ENCODE measurements around the gene PLIN3.
"Not testable (repeated sequence)": the region's sequence is repeated elsewhere in the genome, so short reads cannot be mapped to it uniquely, and the experiment has no call there.

Gene PLIN3

DNA sequence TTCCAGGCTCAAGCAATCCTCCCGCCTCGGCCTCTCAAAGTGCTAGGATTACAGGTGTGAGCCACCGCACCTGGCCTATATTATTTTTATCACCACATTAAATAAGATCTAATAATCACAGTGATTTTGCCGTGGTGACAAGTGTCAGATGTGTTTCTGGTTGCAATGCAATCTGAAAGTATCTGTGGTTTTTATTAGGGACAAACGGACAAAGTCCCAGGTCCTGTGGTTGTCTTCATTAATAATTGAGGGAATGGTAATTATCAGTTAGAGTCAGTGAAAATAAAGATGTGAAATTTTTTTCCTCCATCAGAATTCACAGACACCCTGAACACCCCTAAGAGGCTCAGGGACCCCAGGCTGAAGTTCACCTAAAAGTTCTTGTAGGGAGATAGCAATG is 34.7 kb downstream of the PLIN3 start:
- Histone ChIP-seq H3K4me3 (ENCODE audit: low read depth, low read length) (no peak overlapping the region), H3K4me1 (ENCODE audit: control insufficient read depth, insufficient read depth, low read length) (no peaks in the 10 kb centered on the region), H3K9me3 (ENCODE audit: control insufficient read depth, insufficient read depth, low read length) (no peaks in the 10 kb centered on the region), H3K27me3 (ENCODE audit: control insufficient read depth, insufficient read depth, low read length) (peaks cover 12% of the 10 kb centered on the region), H3K36me3 (ENCODE audit: control insufficient read depth, insufficient read depth, low read length) (no peaks in the 10 kb centered on the region), H3K9ac (ENCODE audit: low read depth, low read length) (no peak overlapping the region)

DNA sequence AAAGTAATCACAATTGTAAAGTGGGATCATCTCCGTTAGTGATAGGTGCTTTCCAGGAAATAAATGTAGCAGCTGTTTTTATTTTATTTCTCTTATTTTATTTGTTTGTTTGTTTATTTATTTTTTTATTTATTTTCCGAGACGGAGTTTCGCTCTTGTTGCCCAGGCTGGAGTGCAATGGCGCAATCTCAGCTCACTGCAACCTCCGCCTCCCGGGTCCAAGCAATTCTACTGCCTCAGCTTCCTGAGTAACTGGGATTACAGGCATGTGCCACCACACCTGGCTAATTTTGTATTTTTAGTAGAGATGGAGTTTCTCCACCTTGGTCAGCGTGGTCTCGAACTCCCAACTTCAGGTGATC is 35.5 kb downstream of the PLIN3 start:
- not testable (repeated sequence) for H3K9me3 ChIP-seq (ENCODE audit: control insufficient read depth, insufficient read depth, low read length); H3K9ac ChIP-seq (ENCODE audit: low read depth, low read length); H3K4me1 ChIP-seq (ENCODE audit: control insufficient read depth, insufficient read depth, low read length); H3K36me3 ChIP-seq (ENCODE audit: control insufficient read depth, insufficient read depth, low read length)
- Histone ChIP-seq H3K27me3 (ENCODE audit: control insufficient read depth, insufficient read depth, low read length) (peaks cover 12% of the 10 kb centered on the region), H3K4me3 (ENCODE audit: low read depth, low read length) (peak overlapping the region; percentile 65)

DNA sequence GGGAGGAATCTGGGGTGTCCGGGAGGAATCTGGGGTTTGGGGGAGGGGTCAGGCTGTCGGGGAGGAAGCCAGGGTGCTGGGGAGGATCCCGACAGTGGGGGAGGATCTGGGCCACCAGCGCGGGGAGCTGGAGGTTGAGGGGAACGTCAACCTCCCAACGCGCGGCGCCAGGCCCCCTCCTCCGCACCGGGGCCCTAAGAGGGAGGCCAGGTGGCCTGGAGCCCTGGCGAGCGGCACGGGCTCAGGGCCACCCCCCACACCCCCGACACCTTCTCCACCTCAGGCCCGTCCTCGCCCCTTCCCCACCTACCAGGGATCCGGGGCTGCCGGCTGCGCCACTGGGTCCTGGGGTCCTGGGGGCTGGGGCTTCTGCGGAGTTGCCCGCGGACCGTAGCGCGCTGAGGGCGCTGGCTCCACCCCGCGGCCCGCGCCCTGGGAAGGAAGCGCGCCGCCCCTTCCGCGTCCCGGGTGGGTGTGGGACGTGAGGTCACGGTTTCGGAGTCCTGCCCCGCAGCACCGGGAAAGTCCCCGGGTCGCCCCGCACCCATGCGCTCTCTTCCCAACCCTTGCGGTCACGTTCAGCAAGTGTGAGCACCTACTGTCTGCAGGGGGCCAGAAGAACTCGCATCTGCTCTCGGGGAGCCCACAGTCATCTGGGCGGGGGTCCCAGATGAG is 36.0 kb downstream of the PLIN3 start, which contains the start of gene TICAM1:
Gene TICAM1 (minus strand): TSS at position 409 of the 675 bp plus-strand sequence. CDS start 13,335 bp downstream, outside the sequence.
- Histone ChIP-seq H3K9ac (ENCODE audit: low read depth, low read length) (peak within 1 kb of the TSS; percentile 54), H3K27me3 (ENCODE audit: control insufficient read depth, insufficient read depth, low read length) (peaks cover 12% of the 10 kb centered on the region), H3K4me1 (ENCODE audit: control insufficient read depth, insufficient read depth, low read length) (no peaks in the 10 kb centered on the region), H3K4me3 (ENCODE audit: low read depth, low read length) (peak within 1 kb of the TSS; percentile 65), H3K9me3 (ENCODE audit: control insufficient read depth, insufficient read depth, low read length) (no peaks in the 10 kb centered on the region), H3K36me3 (ENCODE audit: control insufficient read depth, insufficient read depth, low read length) (no peaks in the 10 kb centered on the region)

- Histone ChIP-seq H3K4me1 (ENCODE audit: control insufficient read depth, insufficient read depth, low read length) (no peaks in the 10 kb centered on the region), H3K9ac (ENCODE audit: low read depth, low read length) (no peak overlapping the region), H3K4me3 (ENCODE audit: low read depth, low read length) (peak overlapping the region; percentile 65), H3K36me3 (ENCODE audit: control insufficient read depth, insufficient read depth, low read length) (no peaks in the 10 kb centered on the region), H3K9me3 (ENCODE audit: control insufficient read depth, insufficient read depth, low read length) (no peaks in the 10 kb centered on the region), H3K27me3 (ENCODE audit: control insufficient read depth, insufficient read depth, low read length) (peaks cover 12% of the 10 kb centered on the region)
These were observed 36.6 kb downstream of the PLIN3 start for GRCh38 chr19:4830768-4831265.

- Histone ChIP-seq H3K4me1 (ENCODE audit: control insufficient read depth, insufficient read depth, low read length) (no peaks in the 10 kb centered on the region), H3K36me3 (ENCODE audit: control insufficient read depth, insufficient read depth, low read length) (no peaks in the 10 kb centered on the region), H3K4me3 (ENCODE audit: low read depth, low read length) (no peak overlapping the region), H3K9me3 (ENCODE audit: control insufficient read depth, insufficient read depth, low read length) (no peaks in the 10 kb centered on the region), H3K9ac (ENCODE audit: low read depth, low read length) (no peak overlapping the region), H3K27me3 (ENCODE audit: control insufficient read depth, insufficient read depth, low read length) (peaks cover 12% of the 10 kb centered on the region)
These were observed 37.1 kb downstream of the PLIN3 start for GRCh38 chr19:4830332-4830731.

DNA sequence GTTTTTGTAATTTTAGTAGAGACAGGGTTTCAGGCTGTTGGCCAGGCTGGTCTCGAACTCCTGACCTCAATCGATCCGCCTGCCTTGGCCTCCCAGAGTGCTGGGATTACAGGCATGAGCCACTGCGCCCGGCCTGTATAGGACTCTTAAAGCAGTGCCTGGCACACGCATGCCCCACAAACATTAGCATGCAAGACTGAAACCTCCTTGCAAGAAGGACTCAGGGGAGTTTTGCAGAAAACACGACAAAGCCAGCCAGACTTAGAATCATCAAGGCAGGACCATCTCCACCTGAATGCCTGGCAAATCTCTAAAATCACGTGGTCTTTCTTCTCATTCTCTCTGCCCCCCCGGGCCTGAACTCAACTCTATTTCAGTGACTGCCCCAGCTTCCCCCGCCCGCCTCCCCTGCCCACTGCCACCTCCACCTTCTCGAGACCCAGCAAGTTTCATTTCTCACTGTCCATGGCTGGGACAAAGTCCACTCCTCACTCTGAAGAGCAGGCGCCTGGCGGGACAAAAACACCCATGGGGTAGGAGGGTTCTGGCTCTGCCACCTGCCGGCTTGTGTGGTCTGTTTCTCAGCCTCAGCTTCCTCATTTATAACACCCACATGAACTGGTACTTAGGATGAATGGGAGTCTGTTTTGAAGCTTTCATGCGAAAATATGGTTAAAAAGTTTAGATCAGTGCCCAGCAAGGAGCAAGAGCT is 38.3 kb downstream of the PLIN3 start:
- no peaks in the 10 kb centered on the region for H3K36me3 ChIP-seq (ENCODE audit: control insufficient read depth, insufficient read depth, low read length)
- H3K9me3 ChIP-seq (ENCODE audit: control insufficient read depth, insufficient read depth, low read length): no peaks in the 10 kb centered on the region
- no peak overlapping the region for H3K9ac ChIP-seq (ENCODE audit: low read depth, low read length)
- H3K4me3 ChIP-seq (ENCODE audit: low read depth, low read length): no peak overlapping the region
- peaks cover 12% of the 10 kb centered on the region for H3K27me3 ChIP-seq (ENCODE audit: control insufficient read depth, insufficient read depth, low read length)
- no peaks in the 10 kb centered on the region for H3K4me1 ChIP-seq (ENCODE audit: control insufficient read depth, insufficient read depth, low read length)

DNA sequence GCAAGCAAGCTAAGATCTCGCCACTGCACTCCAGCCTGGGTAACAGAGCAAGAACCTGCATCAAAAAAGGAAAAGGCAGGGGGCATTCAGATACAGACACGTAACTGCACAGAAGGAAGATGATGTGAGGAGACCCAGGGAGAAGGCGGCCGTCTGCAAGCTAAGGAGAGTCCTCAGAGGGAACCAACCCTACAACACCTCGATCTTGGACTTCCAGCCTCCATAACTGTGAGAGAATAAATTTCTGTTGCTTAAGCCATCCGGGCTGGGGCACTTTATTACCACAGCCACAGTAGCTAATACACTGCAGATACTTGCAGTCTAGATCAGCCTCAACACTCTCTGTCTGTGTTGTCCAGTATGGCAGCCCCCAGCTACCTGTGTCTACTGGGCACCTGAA is 43.9 kb downstream of the PLIN3 start:
- Histone ChIP-seq H3K4me3 (ENCODE audit: low read depth, low read length) (no peak overlapping the region), H3K27me3 (ENCODE audit: control insufficient read depth, insufficient read depth, low read length) (no peaks in the 10 kb centered on the region), H3K9ac (ENCODE audit: low read depth, low read length) (no peak overlapping the region), H3K4me1 (ENCODE audit: control insufficient read depth, insufficient read depth, low read length) (no peaks in the 10 kb centered on the region), H3K9me3 (ENCODE audit: control insufficient read depth, insufficient read depth, low read length) (no peaks in the 10 kb centered on the region), H3K36me3 (ENCODE audit: control insufficient read depth, insufficient read depth, low read length) (no peaks in the 10 kb centered on the region)

DNA sequence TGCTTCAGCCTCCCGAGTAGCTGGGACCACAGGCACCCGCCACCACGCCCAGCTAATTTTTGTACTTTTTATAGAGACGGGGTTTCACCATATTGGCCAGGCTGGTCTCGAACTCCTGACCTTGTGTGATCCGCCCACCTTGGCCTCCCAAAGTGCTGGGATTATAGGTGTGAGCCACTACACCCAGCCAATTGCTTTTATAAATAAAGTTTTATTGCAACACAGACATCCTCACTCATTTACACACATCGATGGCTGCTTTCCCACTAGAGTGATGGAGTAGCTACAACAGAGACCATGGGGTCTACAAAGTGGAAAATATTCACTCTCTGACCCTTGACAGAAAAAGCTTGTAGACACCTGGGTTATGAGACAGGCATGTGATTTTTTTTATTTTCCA is 45.1 kb downstream of the PLIN3 start:
- H3K27me3 ChIP-seq (ENCODE audit: control insufficient read depth, insufficient read depth, low read length); H3K36me3 ChIP-seq (ENCODE audit: control insufficient read depth, insufficient read depth, low read length): not testable (repeated sequence)

DNA sequence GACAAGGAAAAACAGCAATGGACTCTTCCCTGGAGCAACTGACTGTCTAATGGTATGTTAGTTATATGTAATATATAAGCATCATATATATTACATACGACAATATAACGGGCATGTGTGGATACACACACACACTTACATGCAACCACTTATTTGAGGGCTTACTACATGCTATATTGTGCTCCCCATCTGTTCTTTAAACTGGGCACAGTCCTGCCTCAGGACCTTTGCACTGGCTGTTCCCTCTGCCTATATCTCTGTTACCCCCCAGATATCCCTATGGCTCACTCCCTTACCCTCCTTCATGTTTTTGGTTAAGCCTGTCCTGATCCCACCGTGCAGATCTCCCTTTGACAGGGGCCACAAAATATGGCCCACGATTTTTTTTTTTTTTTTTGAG is 46.2 kb downstream of the PLIN3 start:
- H3K9me3 ChIP-seq (ENCODE audit: control insufficient read depth, insufficient read depth, low read length): no peaks in the 10 kb centered on the region
- no peak overlapping the region for H3K4me3 ChIP-seq (ENCODE audit: low read depth, low read length)
- no peak overlapping the region for H3K9ac ChIP-seq (ENCODE audit: low read depth, low read length)
- no peaks in the 10 kb centered on the region for H3K4me1 ChIP-seq (ENCODE audit: control insufficient read depth, insufficient read depth, low read length)
- H3K36me3 ChIP-seq (ENCODE audit: control insufficient read depth, insufficient read depth, low read length): peaks cover 4% of the 10 kb centered on the region
- peaks cover 4% of the 10 kb centered on the region for H3K27me3 ChIP-seq (ENCODE audit: control insufficient read depth, insufficient read depth, low read length)

More for the DNA sequence above, 45.1 kb downstream of the PLIN3 start:
- not testable (repeated sequence) for H3K9me3 ChIP-seq (ENCODE audit: control insufficient read depth, insufficient read depth, low read length); H3K4me3 ChIP-seq (ENCODE audit: low read depth, low read length); H3K4me1 ChIP-seq (ENCODE audit: control insufficient read depth, insufficient read depth, low read length); H3K9ac ChIP-seq (ENCODE audit: low read depth, low read length)

GRCh38 chr19:4817467-4818277 is 49.8 kb downstream of the PLIN3 start:
- Histone ChIP-seq H3K4me3 (ENCODE audit: low read depth, low read length) (no peak overlapping the region), H3K9me3 (ENCODE audit: control insufficient read depth, insufficient read depth, low read length) (no peaks in the 10 kb centered on the region), H3K27me3 (ENCODE audit: control insufficient read depth, insufficient read depth, low read length) (peaks cover 4% of the 10 kb centered on the region), H3K36me3 (ENCODE audit: control insufficient read depth, insufficient read depth, low read length) (peaks cover 4% of the 10 kb centered on the region), H3K4me1 (ENCODE audit: control insufficient read depth, insufficient read depth, low read length) (no peaks in the 10 kb centered on the region), H3K9ac (ENCODE audit: low read depth, low read length) (no peak overlapping the region)

GRCh38 chr19:4816950-4817278 is 50.6 kb downstream of the PLIN3 start:
- Histone ChIP-seq H3K4me1 (ENCODE audit: control insufficient read depth, insufficient read depth, low read length) (no peaks in the 10 kb centered on the region), H3K9ac (ENCODE audit: low read depth, low read length) (no peak overlapping the region), H3K9me3 (ENCODE audit: control insufficient read depth, insufficient read depth, low read length) (no peaks in the 10 kb centered on the region), H3K27me3 (ENCODE audit: control insufficient read depth, insufficient read depth, low read length) (peaks cover 4% of the 10 kb centered on the region), H3K4me3 (ENCODE audit: low read depth, low read length) (no peak overlapping the region), H3K36me3 (ENCODE audit: control insufficient read depth, insufficient read depth, low read length) (peaks cover 4% of the 10 kb centered on the region)
